HS-5 (cell line): ENCODE results near the gene ZNF620.
A peak's percentile ranks its signal among the peaks of the same experiment; 100 is the strongest.
"Not testable (repeated sequence)": the region's sequence is repeated elsewhere in the genome, so short reads cannot be mapped to it uniquely, and the experiment has no call there.

Experiments
- DNase-seq: peaks from one replicate; pipeline ENCODE4 v3.0.0-alpha.2; 2012; ENCODE audit warnings: low read depth

The ZNF620 gene

DNA sequence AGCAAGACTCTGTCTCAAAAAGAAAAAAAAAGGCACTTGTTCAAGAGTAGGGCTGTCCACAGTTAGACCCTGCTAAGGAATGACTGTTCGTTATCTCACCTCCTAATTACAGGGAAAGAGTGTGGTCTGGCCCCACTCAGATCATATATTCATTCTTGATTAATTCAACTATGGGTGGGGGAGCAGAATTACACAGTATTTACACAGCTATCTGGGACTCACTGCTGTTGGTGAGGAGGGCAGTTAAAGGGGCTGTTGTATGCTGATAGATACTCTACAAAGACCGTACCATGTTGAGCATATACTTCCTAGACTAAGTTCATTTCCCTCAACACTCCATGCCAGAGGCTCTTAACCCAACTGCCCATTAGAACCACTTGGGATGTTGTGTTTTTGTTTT lies 3.8 kb upstream of the ZNF620 start:
- no peak for DNase-seq

DNA sequence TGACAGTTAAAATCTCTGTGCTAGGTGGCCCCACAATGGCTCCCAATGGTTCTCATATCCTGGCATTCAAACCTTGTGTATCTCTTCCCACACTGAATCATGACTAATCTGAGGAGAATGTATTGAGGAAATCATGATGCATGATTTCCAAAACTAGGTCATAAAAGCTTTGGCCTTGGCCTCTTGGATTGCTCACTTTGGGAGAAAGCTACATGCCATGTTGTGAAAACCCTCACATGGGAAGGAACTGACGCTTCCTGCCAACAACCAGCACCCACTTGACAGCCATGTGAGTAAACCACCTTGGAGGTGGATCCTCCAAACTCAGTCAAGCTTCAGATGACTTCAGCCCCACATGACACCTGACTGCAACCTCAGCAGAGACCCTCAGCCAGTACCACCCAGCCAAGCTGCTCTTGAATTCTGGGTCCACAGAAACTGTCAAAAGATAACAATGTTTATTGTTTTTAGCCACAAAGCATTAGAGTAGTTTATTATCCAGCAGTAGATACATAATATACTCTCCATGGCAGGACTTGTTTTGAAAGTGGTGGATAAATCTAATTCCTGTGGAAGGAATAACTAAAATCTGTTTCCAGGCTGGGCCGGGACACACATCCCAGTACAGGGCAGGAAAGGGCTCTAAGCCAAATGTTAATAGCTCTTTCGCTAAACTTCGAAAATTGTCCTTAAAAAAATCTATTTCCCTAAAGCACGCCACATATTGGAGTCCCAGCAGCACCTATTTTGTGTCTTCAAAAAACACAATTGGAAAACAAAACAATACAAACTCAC lies 1.0 kb upstream of the ZNF620 start:
- peak; percentile 96 for DNase-seq

DNA sequence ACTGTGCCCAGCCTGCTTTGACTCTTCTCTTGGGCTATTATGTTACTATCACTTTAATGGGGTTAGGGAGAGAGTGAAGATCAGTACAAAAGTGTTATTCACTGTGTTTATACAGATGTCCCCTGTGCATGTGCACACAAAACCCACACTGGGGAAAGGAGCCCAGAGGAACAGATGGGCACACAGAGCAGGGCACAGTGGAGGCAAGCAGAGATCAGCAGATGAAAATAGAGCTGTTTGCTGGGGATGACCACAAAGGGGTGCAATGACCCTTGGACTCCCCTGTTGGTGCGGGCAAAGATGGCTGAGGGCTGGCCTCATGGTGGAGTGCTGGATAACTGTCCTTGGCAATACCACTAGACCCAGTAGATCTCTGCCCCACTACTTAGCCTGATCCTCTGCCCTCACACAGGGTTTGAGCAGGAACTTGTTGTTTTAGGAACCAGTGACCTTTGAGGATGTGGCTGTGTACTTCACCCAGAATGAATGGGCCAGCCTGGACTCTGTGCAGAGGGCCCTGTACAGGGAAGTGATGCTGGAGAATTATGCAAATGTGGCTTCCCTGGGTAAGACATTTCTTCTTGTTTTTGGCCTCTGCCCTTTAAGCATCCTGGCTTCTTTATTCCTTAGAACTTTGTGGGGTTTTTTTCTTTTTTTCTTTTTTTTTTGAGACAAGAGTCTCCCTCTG lies 5.3 kb downstream of the ZNF620 start:
- no peak for DNase-seq

DNA sequence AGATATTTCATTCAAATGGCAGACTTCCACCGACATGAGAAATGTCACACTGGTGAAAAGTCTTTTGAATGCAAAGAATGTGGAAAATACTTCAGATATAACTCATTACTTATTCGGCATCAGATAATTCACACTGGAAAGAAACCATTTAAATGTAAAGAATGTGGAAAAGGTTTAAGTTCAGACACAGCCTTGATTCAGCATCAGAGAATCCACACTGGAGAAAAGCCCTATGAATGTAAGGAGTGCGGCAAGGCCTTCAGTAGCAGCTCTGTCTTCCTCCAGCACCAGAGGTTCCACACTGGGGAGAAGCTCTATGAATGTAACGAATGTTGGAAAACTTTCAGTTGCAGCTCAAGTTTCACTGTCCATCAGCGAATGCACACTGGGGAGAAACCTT lies 10.4 kb downstream of the ZNF620 start:
- DNase-seq, result peak; percentile 33

DNA sequence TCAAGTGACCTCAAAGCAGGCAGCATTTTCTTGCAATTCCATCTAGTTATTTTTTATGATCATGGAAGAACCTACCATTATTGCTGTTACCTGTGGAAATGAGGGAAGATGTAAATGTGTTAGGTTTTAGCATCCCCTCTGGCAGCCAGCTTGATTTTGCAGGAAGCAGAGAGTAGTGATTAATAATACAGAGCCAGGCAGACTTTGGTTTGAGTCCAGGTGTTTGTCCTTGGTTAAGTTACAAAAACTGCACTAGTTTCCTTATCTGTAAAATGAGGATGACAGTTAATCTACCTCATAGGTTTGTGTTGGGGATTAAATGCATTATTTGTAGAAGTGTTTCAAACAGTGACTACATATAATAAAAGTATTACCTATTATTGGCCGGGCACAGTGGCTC lies 12.2 kb downstream of the ZNF620 start:
- DNase-seq, result no peak

DNA sequence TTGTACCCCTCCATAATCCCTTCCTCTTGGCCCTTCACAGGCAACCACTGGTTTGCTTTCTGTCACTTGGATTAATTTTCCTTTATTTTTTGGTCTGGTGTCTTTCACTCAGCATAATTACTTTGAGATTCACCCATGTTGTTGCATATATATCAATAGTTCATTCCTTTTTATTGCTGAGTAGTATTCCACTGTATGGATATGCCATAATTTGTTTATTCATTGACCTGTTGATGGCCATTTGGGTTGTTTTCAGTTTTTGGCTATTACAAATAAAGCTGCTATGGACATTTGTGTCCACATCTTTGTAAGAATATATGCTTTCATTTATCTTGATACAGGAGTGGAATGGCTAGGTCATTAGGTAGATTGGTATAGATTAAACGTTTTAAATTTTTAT lies 13.0 kb downstream of the ZNF620 start:
- DNase-seq, result no peak

DNA sequence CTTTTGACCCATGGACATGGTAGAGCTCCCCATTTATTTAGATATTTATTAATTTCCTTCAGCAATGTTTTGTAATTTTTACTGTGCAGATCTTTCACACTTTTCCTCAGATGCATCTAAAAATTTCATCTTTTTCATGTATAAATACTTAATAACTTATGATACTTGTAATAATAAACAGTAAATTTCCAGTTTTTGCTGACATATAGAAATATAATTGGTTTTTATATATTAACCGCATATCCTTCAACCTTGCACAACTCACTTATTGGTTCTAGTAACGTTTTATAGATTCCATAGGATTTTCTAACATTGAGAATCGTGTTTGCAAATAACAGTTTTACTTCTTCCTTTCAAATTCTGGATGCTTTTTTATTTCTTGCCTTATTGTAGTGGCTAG lies 15.4 kb downstream of the ZNF620 start:
- DNase-seq, result no peak

DNA sequence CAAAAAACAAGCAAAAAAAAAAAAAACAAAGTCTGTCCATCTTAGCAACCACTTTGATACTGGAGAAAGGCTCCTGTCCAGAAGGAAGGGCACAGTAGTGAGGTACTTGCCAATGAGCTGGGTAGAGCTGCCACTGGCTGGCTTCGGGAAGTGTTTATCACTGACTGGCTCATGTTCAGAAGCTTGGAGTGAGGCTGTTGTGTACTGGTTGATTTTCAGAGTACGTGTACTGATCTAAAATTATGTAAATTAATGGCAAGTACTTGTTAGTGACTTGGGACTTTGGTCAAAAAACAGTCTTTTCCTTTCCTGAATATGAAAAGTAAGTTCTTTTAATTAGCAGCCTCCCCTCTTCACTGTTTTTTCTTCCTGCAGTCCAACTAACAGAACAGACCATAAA lies 17.9 kb downstream of the ZNF620 start:
- DNase-seq, result no peak

DNA sequence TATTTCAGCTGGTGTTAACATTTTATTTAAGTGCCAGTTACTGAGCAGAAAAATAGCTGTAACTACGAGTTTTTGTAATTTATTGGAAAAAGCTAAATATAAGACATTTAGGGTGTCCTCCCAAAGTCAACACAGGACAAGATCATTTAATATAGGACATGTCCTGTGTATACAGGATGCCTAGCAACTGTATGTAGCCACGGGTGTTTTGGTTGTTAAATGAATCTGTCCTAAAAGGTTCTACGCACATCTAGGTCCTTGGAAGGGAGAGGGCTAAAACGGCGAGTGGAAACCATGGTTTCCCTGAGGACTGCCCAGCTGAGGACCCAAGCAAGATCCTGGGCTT lies 18.4 kb downstream of the ZNF620 start:
- no peak for DNase-seq

DNA sequence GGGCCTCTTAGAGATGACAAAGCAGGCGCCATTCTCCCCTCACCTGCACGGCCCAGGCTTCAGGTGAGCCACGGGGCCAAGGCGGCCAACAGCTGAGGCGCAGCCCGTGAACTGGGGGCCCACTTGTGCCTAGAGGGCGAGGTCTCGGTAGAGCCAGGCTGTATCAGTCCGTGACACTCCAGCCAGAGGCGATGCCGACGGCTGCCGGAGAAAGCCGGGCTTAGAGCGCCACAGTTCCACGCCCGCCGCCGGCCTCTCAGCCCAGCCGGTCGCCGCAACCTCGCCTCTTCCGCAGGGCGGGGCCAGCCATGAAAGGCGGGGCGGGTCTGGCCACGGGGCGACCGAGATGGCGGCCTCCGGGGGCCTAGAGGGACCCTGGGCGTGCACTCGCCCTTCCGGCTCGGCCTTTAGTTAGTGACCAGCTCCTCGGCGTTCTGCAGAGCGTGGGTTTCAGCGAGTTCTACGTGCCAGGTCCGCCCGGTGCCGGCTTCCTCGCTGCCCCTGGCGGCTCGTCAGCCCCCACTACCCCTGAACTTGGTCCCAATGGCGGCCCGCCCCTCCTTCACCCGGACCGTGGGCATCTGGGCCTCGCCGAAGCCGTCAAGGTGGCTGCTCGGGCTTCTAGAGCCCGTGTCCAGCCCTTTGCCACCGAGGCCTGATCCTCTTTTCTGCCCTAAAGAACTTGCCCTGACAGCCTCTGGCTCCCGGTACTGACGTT lies 18.9 kb downstream of the ZNF620 start, which contains the start of gene ZNF621:
Gene ZNF621, plus strand, starts transcription at position 393 of the 718 bp plus-strand sequence. CDS start 881 bp downstream, outside the sequence.
- peak; percentile 40 for DNase-seq

DNA sequence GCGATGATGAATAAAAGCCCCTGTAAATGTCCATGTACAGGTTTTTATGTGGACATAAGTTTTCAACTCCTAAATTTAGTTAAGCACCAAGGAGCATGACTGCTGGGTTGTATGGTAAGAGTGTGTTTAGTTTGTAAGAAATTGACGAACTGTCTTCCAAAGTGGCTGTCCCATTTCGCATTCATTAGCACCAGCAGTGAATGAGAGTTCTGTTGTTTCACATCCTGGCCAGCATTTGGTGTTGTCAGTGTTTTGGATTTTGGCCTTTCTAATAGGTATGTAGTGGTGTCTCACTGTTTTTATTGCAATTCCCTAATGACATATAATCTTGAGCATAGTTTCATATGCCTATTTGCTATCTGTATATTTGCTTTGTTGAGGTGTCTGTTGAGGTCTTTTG lies 22.6 kb downstream of the ZNF620 start:
- no peak for DNase-seq

DNA sequence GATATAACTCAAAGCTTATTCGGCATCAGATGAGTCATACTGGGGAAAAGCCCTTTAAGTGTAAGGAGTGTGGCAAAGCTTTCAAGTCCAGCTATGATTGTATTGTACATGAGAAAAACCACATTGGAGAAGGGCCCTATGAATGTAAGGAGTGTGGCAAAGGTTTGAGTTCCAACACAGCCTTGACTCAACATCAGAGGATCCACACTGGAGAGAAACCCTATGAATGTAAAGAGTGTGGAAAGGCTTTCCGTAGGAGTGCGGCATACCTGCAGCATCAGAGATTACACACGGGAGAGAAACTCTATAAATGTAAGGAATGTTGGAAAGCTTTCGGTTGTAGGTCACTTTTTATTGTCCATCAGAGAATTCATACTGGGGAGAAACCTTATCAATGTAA lies 26.4 kb downstream of the ZNF620 start:
- DNase-seq, result no peak

DNA sequence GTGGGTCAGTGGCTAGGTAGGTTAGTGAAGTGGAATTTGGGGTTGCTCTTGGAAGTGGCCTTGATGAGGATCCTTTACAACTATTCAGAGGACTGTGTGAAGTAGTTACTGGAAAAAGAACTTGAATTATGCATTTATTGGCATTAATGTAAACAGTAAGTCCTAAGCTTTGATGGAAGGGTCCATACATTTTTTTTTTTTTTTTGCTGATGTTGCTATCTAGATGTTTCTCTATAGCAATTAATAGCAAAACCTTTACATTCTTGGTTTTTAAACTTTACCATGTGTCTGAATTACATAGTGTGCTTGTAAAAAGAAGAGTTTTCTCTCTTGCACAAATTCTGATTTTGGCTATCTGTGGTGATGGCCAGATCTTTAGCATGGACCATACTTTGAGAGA lies 28.4 kb downstream of the ZNF620 start:
- DNase-seq, result no peak

DNA sequence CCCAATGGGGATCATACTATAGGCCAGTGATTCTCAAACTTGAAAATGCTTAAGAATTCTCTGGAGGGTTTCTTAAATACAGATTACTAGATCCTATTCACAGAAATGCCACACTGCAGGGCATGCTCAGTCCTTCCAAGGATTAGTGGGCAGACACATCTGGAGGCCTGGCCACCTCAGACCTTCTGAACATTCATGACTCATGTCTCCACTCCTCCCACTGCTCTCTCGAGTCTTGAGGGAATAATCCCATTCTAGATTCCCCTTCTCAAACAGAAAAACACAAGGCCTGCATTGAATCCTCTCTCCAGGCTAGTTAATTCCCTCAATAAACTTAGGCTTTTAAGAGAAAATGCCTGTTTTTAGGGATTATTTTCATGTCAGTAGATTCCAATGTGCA lies 41.0 kb downstream of the ZNF620 start:
- DNase-seq, result peak; percentile 38

DNA sequence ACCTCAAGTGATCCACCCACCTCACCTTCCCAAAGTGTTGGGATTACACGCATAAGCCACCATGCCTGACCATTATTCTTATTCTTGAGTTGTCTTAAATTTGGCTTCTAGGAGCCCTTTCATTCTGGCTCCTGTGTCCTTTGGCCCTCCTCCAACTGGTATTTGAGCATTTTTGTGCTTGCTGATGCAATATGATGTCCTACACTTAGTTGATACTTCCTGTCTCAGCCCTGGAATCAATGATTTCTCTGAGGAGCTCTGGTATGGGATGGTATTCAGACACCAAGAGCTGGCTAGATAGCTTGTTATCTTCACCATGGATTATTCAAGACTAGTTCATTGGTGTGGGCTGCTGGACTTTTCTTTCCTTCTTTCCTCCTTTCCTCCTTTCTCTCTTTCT lies 44.3 kb downstream of the ZNF620 start:
- DNase-seq, result no peak

DNA sequence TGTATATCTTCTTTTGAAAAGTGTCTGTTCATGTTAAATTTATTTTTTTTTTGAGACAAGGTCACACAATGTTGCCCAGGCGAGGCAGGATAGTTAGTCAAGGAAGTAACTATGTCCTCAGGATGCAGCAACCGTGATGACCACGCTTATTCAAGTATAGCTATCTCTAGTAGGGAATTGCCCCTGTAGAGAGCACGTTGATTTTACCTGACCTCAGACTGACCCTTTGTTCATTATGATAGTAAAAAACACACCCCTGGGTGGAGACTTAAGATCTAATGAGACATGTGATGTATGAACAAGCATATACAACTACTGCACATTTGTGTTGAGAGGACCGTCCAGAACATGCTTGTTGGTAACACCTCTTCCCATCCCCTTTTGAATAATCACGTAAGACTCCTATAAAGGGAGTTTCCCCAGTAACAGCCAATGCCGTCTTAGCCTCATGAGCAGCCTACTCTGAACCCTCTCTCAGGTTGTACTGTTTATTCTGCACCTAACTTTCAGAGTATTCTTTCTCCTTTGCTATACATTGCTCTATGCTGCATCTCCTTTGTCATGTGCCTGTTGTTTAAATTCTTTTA lies 51.8 kb downstream of the ZNF620 start:
- DNase-seq, result no peak

DNA sequence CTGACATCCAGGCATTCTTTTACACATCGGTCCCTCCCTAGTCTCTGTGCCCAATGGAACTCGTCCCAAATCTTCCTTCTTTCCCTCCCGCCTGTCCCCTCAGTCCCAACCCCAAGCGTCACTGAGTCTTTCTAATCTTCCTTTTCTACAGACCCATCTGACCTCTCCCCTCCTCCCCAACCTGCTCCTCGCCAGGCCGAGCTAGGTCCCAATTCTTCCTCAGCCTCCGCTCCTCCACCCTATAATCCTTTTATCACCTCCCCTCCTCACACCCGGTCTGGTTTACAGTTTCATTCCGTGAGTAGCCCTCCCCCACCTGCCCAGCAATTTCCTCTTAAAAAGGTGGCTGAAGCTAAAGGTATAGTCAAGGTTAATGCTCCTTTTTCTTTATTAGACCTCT lies 56.6 kb downstream of the ZNF620 start:
- DNase-seq, result not testable (repeated sequence)

DNA sequence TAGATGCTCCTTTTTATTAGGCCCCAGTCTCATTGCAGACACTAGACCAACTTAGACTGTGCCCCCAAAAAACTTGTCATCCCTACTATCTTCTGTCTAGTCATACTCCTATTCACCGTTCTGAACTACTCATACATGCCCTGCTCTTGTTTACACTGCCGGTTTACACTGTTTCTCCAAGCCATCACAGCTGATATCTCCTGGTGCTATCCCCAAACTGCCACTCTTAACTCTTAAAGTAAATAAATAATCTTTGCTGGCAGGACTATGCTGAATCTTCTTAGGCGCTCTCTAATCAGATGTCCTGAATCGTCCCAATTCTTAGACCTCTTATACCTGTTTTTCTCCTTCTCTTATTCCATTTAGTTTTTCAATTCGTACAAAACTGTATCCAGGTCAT lies 59.8 kb downstream of the ZNF620 start:
- not testable (repeated sequence) for DNase-seq

DNA sequence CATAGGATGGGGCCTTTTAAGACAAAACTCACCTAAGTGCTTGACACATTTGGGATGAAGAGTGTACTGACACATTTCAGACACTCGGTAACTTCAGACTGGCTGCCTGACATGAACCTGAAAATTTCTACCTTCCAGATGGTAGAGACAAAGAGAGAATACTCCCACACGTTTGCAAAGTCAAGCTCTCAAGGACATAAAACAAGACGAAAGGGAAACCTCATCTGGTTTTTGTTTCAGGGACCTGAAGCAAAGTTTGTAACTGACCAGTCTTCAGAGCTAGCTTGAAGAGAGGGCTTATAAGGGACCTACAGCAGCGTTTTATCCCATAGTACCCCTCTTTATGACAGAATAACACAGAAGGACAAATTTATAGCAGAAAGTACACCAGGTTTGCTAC lies 60.9 kb downstream of the ZNF620 start:
- no peak for DNase-seq
